GM12864 (cell line): ENCODE results near the gene SIX3.

ENCODE experiments used
- DNase-seq: peaks from one replicate; pipeline ENCODE4 v3.0.0-alpha.2; 2011; ENCODE audit warnings: low read depth
- H3K4me3 ChIP-seq: 2 replicates; pipeline ENCODE4 v1.5.1; 2011; ENCODE audit warnings: mild to moderate bottlenecking, low read depth, low read length, control low read depth
- TF ChIP-seq, protein P1 (sequence below): IDR thresholded peaks from 2 replicates; pipeline ENCODE4 v1.5.1; 2011; ENCODE audit warnings: low read depth, mild to moderate bottlenecking, moderate library complexity, low read length, control low read depth, inconsistent platforms; ENCODE audit errors: missing control alignments

The SIX3 gene

GRCh38 chr2:44943031-44943692 is 1.7 kb downstream of the SIX3 start:
- TF ChIP-seq, protein P1, sequence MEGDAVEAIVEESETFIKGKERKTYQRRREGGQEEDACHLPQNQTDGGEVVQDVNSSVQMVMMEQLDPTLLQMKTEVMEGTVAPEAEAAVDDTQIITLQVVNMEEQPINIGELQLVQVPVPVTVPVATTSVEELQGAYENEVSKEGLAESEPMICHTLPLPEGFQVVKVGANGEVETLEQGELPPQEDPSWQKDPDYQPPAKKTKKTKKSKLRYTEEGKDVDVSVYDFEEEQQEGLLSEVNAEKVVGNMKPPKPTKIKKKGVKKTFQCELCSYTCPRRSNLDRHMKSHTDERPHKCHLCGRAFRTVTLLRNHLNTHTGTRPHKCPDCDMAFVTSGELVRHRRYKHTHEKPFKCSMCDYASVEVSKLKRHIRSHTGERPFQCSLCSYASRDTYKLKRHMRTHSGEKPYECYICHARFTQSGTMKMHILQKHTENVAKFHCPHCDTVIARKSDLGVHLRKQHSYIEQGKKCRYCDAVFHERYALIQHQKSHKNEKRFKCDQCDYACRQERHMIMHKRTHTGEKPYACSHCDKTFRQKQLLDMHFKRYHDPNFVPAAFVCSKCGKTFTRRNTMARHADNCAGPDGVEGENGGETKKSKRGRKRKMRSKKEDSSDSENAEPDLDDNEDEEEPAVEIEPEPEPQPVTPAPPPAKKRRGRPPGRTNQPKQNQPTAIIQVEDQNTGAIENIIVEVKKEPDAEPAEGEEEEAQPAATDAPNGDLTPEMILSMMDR = no peak
- DNase-seq = no peak
- no peak overlapping the region for H3K4me3 ChIP-seq

GRCh38 chr2:44943693-44944101 is 2.2 kb downstream of the SIX3 start:
- DNase-seq = no peak
- H3K4me3 ChIP-seq = no peak overlapping the region
- TF ChIP-seq, protein P1 = no peak

DNA sequence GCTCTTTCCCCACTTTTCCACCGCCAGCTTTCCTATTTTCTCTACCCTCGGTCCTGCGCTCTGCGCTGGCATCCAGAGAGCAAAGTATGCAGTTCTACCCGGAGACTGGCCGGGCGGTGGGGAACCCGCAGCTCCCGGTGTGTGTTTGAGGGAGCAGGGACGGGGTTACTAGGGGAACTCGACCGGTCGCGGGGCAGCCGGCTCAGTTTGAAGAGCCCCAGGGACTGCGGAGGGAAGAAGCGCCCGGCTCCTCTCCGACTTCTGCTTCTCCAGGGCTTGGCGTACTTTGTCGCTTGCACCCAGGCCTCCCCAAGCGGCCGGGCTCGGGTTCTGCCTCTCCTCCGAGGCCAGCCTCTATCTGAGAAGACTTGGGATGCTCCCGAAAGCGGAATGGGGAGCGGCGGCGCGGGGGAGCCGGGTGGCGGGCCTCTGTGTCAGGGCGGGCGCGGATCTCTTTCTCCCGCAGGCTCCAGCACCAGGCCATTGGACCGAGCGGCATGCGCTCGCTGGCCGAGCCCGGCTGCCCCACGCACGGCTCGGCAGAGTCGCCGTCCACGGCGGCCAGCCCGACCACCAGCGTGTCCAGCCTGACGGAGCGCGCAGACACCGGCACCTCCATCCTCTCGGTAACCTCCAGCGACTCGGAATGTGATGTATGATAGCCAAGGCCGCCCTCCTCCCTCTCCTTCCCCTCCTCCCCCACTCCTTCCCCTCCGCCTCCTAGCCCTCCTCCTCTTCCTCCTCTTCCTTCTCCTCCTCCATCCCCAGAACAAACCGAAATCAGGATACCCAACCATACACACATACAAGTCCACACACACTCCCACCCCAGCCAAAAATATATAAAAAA is 2.8 kb downstream of the SIX3 start:
- no peak for DNase-seq
- H3K4me3 ChIP-seq = no peak overlapping the region
- TF ChIP-seq, protein P1 = no peak

DNA sequence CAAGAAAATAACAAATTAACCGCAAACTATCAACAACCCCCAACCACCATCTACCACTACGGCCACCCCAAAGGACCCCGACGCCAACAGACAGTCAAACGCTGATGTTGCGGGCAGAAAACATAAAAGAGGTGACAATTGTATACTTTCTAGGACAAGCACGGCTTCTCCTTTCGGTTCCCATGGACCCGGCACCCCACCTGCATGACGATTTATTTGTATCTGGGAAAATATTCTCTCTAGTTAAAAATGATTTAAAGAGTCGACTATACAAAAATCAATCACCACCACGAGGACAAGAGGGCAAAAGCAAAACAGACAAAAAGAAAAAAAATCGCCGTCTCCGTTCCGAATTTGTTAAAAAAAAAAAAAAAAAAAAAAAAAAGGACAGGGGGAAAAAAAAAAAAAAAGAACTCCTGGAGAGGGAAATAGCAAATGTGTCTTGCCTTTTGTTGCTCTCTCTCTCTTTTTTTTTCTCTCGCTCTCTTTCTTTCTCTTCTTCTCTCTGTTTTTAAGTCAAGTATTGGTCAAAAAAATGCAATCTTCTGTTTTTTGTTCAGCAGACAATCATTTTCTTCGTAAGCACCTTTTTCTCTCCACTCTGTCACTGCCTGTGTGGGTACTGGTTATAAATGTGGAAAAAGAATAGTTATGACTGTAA is 3.6 kb downstream of the SIX3 start:
- no peak for DNase-seq
- TF ChIP-seq, protein P1 = no peak
- H3K4me3 ChIP-seq = no peak overlapping the region

DNA sequence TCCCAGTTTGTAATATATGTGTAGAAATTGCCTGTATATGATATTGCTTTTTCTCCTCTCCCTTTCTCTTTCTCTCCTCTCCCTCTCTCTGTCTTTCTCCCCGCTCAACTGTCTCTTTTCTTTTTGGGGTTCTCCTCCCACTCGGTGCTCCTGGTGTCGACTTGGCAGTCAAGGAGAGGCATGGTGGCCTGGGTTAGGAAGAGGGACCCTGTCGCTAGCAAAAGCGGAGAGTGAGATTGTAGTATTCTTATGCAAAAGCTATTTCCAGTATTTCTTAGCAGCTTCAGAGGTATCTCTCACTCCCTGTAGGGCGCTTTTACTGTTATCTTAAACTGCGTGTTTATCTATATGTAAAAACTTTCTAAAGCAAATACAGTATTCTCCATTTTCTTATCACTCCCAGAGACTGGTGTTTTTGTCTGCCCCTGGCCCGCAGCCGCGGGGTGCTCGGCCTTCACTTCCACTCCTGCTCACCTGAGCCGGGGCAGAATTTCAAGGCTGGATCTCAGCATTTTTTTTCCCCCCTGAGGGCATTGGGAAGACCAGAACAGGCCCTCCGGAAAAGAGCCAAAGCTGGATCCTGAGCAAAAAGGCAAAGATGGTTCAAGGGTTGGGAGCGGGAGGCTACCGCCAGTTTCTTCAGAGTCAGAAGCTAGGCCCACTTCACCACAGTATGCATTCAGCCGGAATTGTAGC is 4.3 kb downstream of the SIX3 start:
- TF ChIP-seq, protein P1 = no peak
- H3K4me3 ChIP-seq = no peak overlapping the region
- no peak for DNase-seq

- no peak for DNase-seq
- H3K4me3 ChIP-seq = no peak overlapping the region
- TF ChIP-seq, protein P1 = no peak
Measured at GRCh38 chr2:44946372-44947027, 5.0 kb downstream of the SIX3 start.
